ENCODE measurements around the gene NUP188.
"Not testable (repeated sequence)": the region's sequence is repeated elsewhere in the genome, so short reads cannot be mapped to it uniquely, and the experiment has no call there.

The NUP188 gene

GRCh38 chr9:129030191-129030590 is 82.7 kb downstream of the NUP188 start:
- DNase-seq: no peak

GRCh38 chr9:129031514-129031913 is 84.0 kb downstream of the NUP188 start:
- DNase-seq: no peak

GRCh38 chr9:129032541-129033159 is 85.2 kb downstream of the NUP188 start:
- DNase-seq: no peak

- no peak for DNase-seq
Measured at GRCh38 chr9:129033216-129033615, 85.7 kb downstream of the NUP188 start.

GRCh38 chr9:129035838-129036237 is 88.3 kb downstream of the NUP188 start:
- not testable (repeated sequence) for DNase-seq

GRCh38 chr9:129036241-129036922 is 88.9 kb downstream of the NUP188 start, which contains the start of gene MIGA2:
MIGA2 (plus strand) TSS chr9:129036626; CDS start chr9:129040595, 3,969 bp downstream.
- DNase-seq: peak; percentile 100

- DNase-seq: no peak
Measured at GRCh38 chr9:129036923-129037766, 89.6 kb downstream of the NUP188 start.

- no peak for DNase-seq
Measured at GRCh38 chr9:129037767-129038098, 90.2 kb downstream of the NUP188 start.

- no peak for DNase-seq
Measured at GRCh38 chr9:129038109-129038852, 90.8 kb downstream of the NUP188 start.

GRCh38 chr9:129040113-129040643 is 92.7 kb downstream of the NUP188 start:
- DNase-seq: no peak

- no peak for DNase-seq
Measured at GRCh38 chr9:129042016-129042415, 94.5 kb downstream of the NUP188 start.

- DNase-seq: peak; percentile 73
Measured at GRCh38 chr9:129052592-129052991, 105.1 kb downstream of the NUP188 start.

- no peak for DNase-seq
Measured at GRCh38 chr9:129053020-129053419, 105.5 kb downstream of the NUP188 start.

GRCh38 chr9:129054163-129054851 is 106.8 kb downstream of the NUP188 start:
- no peak for DNase-seq

Measured in NCI-H2171 treated with DMSO at 0.1 percent for 48 hours (cell line).